Adrenal gland (tissue), 5 donors: Measurements from ENCODE around the gene PSAPL1.

Experiments
- CTCF ChIP-seq, 6 experiments: fragments of 450-650 bp in 4 of 6; fragments of 200-600 bp in 2 of 6; sonication (generic) in 1 of 6; IDR thresholded peaks; 1 replicate in 5 of 6; 2 replicates in 1 of 6; pipeline versions ENCODE4 v1.5.1 to v1.8.0; 2016 to 2021; ENCODE audit warnings: antibody characterized with exemption in 6 of 6, mild to moderate bottlenecking in 2 of 6, moderate library complexity in 1 of 6
- POLR2A ChIP-seq, 2 donors: fragments of 450-650 bp; IDR thresholded peaks; one replicate each; pipeline ENCODE4 v1.6.1; 2017; ENCODE audit warnings: antibody characterized with exemption in 2 of 2, mild to moderate bottlenecking in 2 of 2, moderate library complexity in 1 of 2
- donor health status: DM: no; HTN: no; CAD: no.

GRCh38 chr4:7460566-7460965, 25.8 kb upstream of the PSAPL1 start:
- TF ChIP-seq CTCF (IDR thresholded peaks at IDR 0.05): no peak
- TF ChIP-seq POLR2A (IDR thresholded peaks at IDR 0.05): no peak
